Measurements from ENCODE around the gene PLA2G3. TPM values are rescaled to one million over a fixed set of nuclear protein-coding genes. Genes with fewer than 3 reads are reported as not detected.

PLA2G3 gene
- total RNA-seq, 2 donors from 2014 or later, result not detected

DNA sequence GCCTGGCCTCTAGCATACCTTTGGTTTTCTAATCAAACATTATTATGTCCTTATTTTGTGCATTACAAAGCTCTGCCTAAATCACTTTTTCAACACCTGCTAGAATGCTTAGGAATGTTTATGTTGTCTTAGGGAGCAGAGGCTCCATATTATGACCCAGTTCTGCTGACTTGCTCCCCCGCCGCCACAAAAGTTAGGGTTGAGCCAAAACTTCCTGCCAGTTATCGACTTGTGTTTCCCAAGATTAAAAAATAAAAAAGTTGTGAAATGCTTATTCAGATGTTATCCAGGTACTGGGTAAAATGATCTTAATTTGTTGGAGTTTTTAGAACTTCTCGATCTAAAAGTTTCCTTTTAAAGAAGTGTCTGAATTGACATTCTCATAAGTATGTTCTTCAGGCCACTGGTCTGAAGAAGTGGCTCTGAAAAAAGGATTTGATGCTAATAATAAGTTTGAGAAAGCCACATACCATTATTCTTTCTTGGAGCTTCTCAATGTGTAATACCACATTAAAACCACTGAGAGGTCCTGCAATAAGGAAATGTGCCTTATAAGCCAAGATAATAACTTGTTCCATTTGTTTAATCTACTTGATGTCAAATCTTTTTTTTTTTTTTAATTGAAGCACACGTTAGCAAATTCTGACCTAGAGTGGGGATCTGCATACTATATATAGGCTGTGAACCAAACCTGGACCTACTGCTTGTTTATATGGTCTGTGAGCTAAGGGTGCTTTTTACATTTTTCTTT lies 21.9 kb upstream of the PLA2G3 start:
- H3K9me3 ChIP-seq, result no peaks in the 10 kb centered on the region
- H3K36me3 ChIP-seq, result peaks cover 10% of the 10 kb centered on the region
- peaks cover 0 to 29% of the 10 kb centered on the region in 2 donors for H3K4me1 ChIP-seq
- no peak for DNase-seq (ENCODE audit: low spot score)
- TF ChIP-seq, protein P1, sequence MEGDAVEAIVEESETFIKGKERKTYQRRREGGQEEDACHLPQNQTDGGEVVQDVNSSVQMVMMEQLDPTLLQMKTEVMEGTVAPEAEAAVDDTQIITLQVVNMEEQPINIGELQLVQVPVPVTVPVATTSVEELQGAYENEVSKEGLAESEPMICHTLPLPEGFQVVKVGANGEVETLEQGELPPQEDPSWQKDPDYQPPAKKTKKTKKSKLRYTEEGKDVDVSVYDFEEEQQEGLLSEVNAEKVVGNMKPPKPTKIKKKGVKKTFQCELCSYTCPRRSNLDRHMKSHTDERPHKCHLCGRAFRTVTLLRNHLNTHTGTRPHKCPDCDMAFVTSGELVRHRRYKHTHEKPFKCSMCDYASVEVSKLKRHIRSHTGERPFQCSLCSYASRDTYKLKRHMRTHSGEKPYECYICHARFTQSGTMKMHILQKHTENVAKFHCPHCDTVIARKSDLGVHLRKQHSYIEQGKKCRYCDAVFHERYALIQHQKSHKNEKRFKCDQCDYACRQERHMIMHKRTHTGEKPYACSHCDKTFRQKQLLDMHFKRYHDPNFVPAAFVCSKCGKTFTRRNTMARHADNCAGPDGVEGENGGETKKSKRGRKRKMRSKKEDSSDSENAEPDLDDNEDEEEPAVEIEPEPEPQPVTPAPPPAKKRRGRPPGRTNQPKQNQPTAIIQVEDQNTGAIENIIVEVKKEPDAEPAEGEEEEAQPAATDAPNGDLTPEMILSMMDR (IDR thresholded peaks at IDR 0.05), result peak in 1 of 2 donors; percentile 24
- no peaks in the 10 kb centered on the region for H3K27me3 ChIP-seq
- no peak overlapping the region for H3K27ac ChIP-seq
- no peak overlapping the region for H3K4me3 ChIP-seq

DNA sequence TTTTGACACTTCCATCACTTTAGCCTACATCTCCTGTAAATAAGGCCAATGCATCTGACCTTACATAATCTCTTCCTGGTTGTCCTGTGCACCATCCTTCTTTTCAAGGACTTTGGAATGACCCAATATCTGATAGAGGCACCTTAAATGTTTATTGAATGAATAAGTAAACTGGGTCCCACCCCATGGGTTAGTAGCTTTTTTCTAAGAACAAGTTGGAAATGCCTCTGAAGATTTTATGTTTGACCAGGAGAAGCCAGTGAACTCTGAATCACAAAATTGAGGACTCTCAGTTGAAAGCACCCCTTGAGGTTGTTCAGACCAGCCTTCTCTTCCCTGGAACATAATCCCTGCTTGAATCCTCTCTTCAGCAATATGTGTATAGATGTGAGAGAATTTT lies 21.1 kb upstream of the PLA2G3 start:
- no peaks in the 10 kb centered on the region for H3K27me3 ChIP-seq
- TF ChIP-seq, protein P1 (IDR thresholded peaks at IDR 0.05), result no peak
- H3K36me3 ChIP-seq, result peaks cover 10% of the 10 kb centered on the region
- no peak for DNase-seq (ENCODE audit: low spot score)
- peak overlapping the region in 1 of 2 donors; percentile 79 for H3K4me3 ChIP-seq
- H3K9me3 ChIP-seq, result no peaks in the 10 kb centered on the region
- H3K27ac ChIP-seq, result peak overlapping the region in 1 of 2 donors; percentile 92
- peaks cover 0 to 29% of the 10 kb centered on the region in 2 donors for H3K4me1 ChIP-seq

DNA sequence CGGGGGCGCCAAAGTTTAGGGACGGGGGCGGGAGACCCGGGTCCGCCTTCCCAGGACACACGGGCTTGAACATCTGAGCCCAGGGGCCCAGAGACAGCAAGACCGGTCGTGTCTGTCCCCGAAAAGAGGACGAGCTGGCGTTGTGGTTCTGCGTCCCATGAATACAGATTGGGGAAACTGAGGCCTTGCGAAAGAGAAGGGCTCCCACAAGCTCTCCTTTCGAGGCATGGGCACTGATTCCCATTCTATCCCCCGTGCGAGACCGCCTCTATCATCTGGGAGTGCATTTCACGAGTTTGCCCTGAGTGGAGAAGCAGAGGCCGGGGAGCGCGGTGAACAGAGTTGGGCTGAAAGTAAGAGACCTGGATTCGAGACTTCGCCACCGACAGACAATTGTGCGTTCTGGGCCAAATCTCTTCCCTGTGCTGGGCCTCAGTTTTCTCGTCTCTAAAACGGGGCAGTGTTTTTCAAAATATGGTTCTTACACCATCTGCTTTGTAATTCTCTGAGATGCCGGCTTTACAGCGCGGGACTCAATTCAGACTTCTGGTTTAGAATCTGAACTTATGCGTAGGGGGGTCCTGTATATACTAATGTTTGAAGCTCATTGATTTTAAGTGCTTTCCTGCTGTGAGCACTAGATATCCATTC lies 20.1 kb upstream of the PLA2G3 start:
- H3K36me3 ChIP-seq, result peaks cover under 1% of the 10 kb centered on the region
- no peaks in the 10 kb centered on the region for H3K9me3 ChIP-seq
- TF ChIP-seq, protein P1 (IDR thresholded peaks at IDR 0.05), result no peak
- H3K4me3 ChIP-seq, result peak overlapping the region; percentile 79 to 97
- H3K27me3 ChIP-seq, result no peaks in the 10 kb centered on the region
- H3K4me1 ChIP-seq, result peaks cover 0 to 32% of the 10 kb centered on the region in 2 donors
- H3K27ac ChIP-seq, result peak overlapping the region; percentile 92
- DNase-seq (ENCODE audit: low spot score), result no peak

DNA sequence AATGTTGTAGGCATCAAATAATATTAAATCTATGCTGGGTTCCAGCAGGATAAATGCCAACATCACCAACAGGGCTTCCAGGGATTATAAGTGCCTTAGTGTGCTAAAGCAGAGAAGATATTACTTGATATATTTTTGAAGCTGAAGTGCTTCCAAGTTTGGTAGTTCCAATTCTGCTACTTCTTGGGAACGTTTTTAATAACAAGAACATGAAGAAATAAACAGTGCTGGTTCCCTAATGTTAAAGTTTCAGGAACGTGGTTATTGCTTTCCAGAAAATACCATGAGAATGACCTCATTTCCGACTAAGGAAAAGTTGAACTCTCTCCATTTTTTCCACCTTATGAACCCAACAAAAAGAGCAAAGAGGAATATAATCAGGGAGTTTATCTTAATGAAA lies 15.1 kb upstream of the PLA2G3 start:
- no peak for DNase-seq (ENCODE audit: low spot score)
- Histone ChIP-seq H3K4me3 (no peak overlapping the region), H3K9me3 (no peaks in the 10 kb centered on the region), H3K27ac (peak overlapping the region; percentile 37 to 60), H3K27me3 (no peaks in the 10 kb centered on the region), H3K36me3 (no peaks in the 10 kb centered on the region), H3K4me1 (peaks cover 0 to 13% of the 10 kb centered on the region in 2 donors)
- TF ChIP-seq, protein P1 (IDR thresholded peaks at IDR 0.05), result no peak

DNA sequence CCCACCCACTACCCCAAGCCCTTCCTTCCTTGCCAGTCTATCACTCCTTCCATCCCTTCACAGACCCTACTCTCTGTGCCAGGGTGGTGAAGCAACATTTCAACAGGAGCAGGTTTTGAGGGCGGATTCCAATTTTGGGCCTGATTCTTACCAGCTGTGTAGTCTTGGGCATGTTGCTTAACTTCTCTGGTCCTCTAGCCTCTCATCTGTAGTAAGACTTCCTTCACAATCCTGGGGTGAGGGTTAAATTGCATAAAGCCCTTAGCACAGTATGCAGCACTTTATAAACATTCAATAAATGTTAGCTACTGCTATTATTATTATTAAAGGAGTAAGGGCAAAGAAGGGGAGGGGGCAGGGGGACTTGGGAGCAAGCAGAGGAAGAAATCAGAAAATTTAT lies 14.7 kb upstream of the PLA2G3 start:
- H3K27ac ChIP-seq, result peak overlapping the region; percentile 17 to 60
- no peaks in the 10 kb centered on the region for H3K9me3 ChIP-seq
- no peaks in the 10 kb centered on the region for H3K27me3 ChIP-seq
- H3K36me3 ChIP-seq, result no peaks in the 10 kb centered on the region
- DNase-seq (ENCODE audit: low spot score), result no peak
- H3K4me1 ChIP-seq, result peaks cover 0 to 13% of the 10 kb centered on the region in 2 donors
- H3K4me3 ChIP-seq, result no peak overlapping the region
- TF ChIP-seq, protein P1 (IDR thresholded peaks at IDR 0.05), result no peak
